HepG2 (cell line): ENCODE results near the gene FKBP8. TPM values are rescaled to one million over a fixed set of nuclear protein-coding genes. Genes with fewer than 3 reads are reported as not detected.

ENCODE experiments used
- BCL6 ChIP-seq: IDR thresholded peaks from 2 replicates; pipeline ENCODE4 v1.6.1; 2016; ENCODE audit warnings: missing genetic modification reagents, missing compliant biosample characterization
- CCAR2 ChIP-seq: fragments of 200-400 bp; formaldehyde crosslinking; optimal IDR thresholded peaks from 2 replicates; pipeline ENCODE3; 2018; ENCODE audit warnings: low read depth, mild to moderate bottlenecking, low read length, moderate library complexity
- FOXK1 ChIP-seq: sonication (generic); formaldehyde crosslinking; IDR thresholded peaks from 2 replicates; pipeline ENCODE4 v1.4.0; 2020; ENCODE audit warnings: low read depth, missing genetic modification reagents, borderline replicate concordance
- KDM4B ChIP-seq: sonication (generic); formaldehyde crosslinking; IDR thresholded peaks from 2 replicates; pipeline ENCODE4 v1.4.0; 2020; ENCODE audit warnings: missing genetic modification reagents
- RAD21 ChIP-seq: fragments of 450-650 bp; formaldehyde crosslinking; IDR thresholded peaks from 2 replicates; pipeline ENCODE4 v1.5.0; 2020; ENCODE audit warnings: mild to moderate bottlenecking
- SIN3A ChIP-seq: IDR thresholded peaks from 2 replicates; pipeline ENCODE4 v1.6.1; 2011; ENCODE audit warnings: low read depth, mild to moderate bottlenecking, control low read depth, low read length, borderline replicate concordance
- SNAPC2 ChIP-seq: sonication (generic); formaldehyde crosslinking; IDR thresholded peaks from 2 replicates; pipeline ENCODE4 v1.8.1; 2022; ENCODE audit warnings: mild to moderate bottlenecking, missing genetic modification reagents
- SOX13 ChIP-seq, 3 experiments: fragments of 450-650 bp in 1 of 3; sonication (generic) in 1 of 3; formaldehyde crosslinking in 1 of 3; IDR thresholded peaks in 2 of 3; conservative IDR thresholded peaks in 1 of 3; 2 replicates each; pipeline versions ENCODE4 v1.5.0 to v1.6.1; 2016 to 2020; ENCODE audit warnings: antibody characterized with exemption in 1 of 3, mild to moderate bottlenecking in 1 of 3, missing compliant biosample characterization in 1 of 3, missing genetic modification reagents in 1 of 3, moderate library complexity in 1 of 3
- SPEN ChIP-seq: sonication (generic); formaldehyde crosslinking; IDR thresholded peaks from 2 replicates; pipeline ENCODE4 v1.5.1; 2020; ENCODE audit warnings: low read depth, mild to moderate bottlenecking, missing genetic modification reagents
- STAG1 ChIP-seq: sonication (generic); formaldehyde crosslinking; IDR thresholded peaks from 2 replicates; pipeline ENCODE4 v1.4.0; 2020; ENCODE audit warnings: missing genetic modification reagents
- THAP7 ChIP-seq: sonication (generic); formaldehyde crosslinking; IDR thresholded peaks from 2 replicates; pipeline ENCODE4 v1.8.1; 2023; ENCODE audit warnings: mild to moderate bottlenecking, missing genetic modification reagents
- TOE1 ChIP-seq: sonication (generic); formaldehyde crosslinking; IDR thresholded peaks from 2 replicates; pipeline ENCODE4 v1.4.0; 2020; ENCODE audit warnings: mild to moderate bottlenecking, missing genetic modification reagents
- TRAFD1 ChIP-seq: sonication (generic); formaldehyde crosslinking; IDR thresholded peaks from 2 replicates; pipeline ENCODE4 v1.5.1; 2020; ENCODE audit warnings: missing genetic modification reagents, mild to moderate bottlenecking, borderline replicate concordance
- ZBTB38 ChIP-seq: sonication (generic); formaldehyde crosslinking; IDR thresholded peaks from 2 replicates; pipeline ENCODE4 v1.5.1; 2020; ENCODE audit warnings: mild to moderate bottlenecking, missing genetic modification reagents
- ZNF780A ChIP-seq: sonication (generic); formaldehyde crosslinking; IDR thresholded peaks from 2 replicates; pipeline ENCODE4 v1.8.0; 2022; ENCODE audit warnings: mild to moderate bottlenecking, missing genetic modification reagents, moderate library complexity
- polyA plus RNA-seq, 8 experiments: library from polyadenylated mRNA; depleted of rRNA in 3 of 8; stranded (reverse) in 7 of 8; unstranded in 1 of 8; fragments of >200 nt; fragmentation: Illumina TruSeq in 4 of 8; extraction: Trizol in 4 of 8; gene quantifications; 2 replicates each; pipeline versions ENCODE4 v1.2.1 to v1.2.3, GENCODE V29; 2011 to 2016; ENCODE audit warnings: low read depth in 4 of 8, missing spikeins in 1 of 8, mixed read lengths in 1 of 8; ENCODE audit not compliant: insufficient read depth in 1 of 8
- total RNA-seq, 5 experiments: library from RNA; depleted of rRNA; stranded (reverse); fragments of >200 nt; fragmentation: Illumina TruSeq; extraction: Trizol; gene quantifications; 2 replicates each; pipeline ENCODE4 v1.2.3, GENCODE V29; 2016; ENCODE audit warnings: low read depth in 1 of 5
- TF ChIP-seq, protein P1 (sequence below): sonication (generic); formaldehyde crosslinking; IDR thresholded peaks from 2 replicates; pipeline ENCODE4 v1.4.0; 2020; ENCODE audit warnings: low read depth, mild to moderate bottlenecking, missing genetic modification reagents
- TF ChIP-seq, protein P2 (sequence below): sonication (generic); formaldehyde crosslinking; IDR thresholded peaks from 2 replicates; pipeline ENCODE4 v1.8.0; 2022; ENCODE audit warnings: mild to moderate bottlenecking, missing genetic modification reagents, borderline replicate concordance
- TF ChIP-seq, protein P3 (sequence below): sonication (generic); formaldehyde crosslinking; IDR thresholded peaks from 2 replicates; pipeline ENCODE4 v1.4.0; 2020; ENCODE audit warnings: missing genetic modification reagents
- TF ChIP-seq, protein P4 (sequence below): IDR thresholded peaks from 2 replicates; pipeline ENCODE4 v1.6.1; 2016

Gene FKBP8
- total and polyA plus RNA-seq, 2 of the 13 experiments (the other 11 are each of a cell fraction or from before 2014, with no cell fraction given) = 81.7 to 93.9 TPM

- TF ChIP-seq THAP7 (CRISPR knock-in tag) (no peak), ZBTB38 (peak; percentile 67), SNAPC2 (CRISPR knock-in tag) (0 out of 2 replicates have a peak, but pooled peaks have one; percentile 26), CCAR2 (no peak), BCL6 (peak; percentile 99), KDM4B (CRISPR knock-in tag) (no peak), SPEN (CRISPR knock-in tag) (peak; percentile 66; the same call in 1 of the 2 replicates), SIN3A (0 out of 2 replicates have a peak, but pooled peaks have one; percentile 67), RAD21 (CRISPR knock-in tag) (peak; percentile 37; the same call in 1 of the 2 replicates), ZNF780A (no peak), TRAFD1 (CRISPR knock-in tag) (no peak), FOXK1 (CRISPR knock-in tag) (peak; percentile 47; the same call in 1 of the 2 replicates), STAG1 (CRISPR knock-in tag) (peak; percentile 47), TOE1 (CRISPR knock-in tag) (no peak), SOX13 (IDR thresholded peaks at IDR 0.05) (0 out of 2 replicates have a peak, but pooled peaks have one; percentile 32), SOX13 (CRISPR knock-in tag; conservative IDR thresholded peaks at IDR 0.05 in 1 of 2, IDR thresholded peaks at IDR 0.05 in 1 of 2) (peak in 1 of 2 experiments; percentile 65; a peak in 1 of 4 replicates)
- TF ChIP-seq, protein P1, sequence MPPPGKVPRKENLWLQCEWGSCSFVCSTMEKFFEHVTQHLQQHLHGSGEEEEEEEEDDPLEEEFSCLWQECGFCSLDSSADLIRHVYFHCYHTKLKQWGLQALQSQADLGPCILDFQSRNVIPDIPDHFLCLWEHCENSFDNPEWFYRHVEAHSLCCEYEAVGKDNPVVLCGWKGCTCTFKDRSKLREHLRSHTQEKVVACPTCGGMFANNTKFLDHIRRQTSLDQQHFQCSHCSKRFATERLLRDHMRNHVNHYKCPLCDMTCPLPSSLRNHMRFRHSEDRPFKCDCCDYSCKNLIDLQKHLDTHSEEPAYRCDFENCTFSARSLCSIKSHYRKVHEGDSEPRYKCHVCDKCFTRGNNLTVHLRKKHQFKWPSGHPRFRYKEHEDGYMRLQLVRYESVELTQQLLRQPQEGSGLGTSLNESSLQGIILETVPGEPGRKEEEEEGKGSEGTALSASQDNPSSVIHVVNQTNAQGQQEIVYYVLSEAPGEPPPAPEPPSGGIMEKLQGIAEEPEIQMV (CRISPR knock-in tag) = peak; percentile 79; the same call in 1 of the 2 replicates
- TF ChIP-seq, protein P2, sequence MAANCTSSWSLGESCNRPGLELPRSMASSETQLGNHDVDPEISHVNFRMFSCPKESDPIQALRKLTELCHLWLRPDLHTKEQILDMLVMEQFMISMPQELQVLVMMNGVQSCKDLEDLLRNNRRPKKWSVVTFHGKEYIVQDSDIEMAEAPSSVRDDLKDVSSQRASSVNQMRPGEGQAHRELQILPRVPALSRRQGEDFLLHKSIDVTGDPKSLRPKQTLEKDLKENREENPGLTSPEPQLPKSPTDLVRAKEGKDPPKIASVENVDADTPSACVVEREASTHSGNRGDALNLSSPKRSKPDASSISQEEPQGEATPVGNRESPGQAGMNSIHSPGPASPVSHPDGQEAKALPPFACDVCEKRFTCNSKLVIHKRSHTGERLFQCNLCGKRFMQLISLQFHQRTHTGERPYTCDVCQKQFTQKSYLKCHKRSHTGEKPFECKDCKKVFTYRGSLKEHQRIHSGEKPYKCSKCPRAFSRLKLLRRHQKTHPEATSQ (CRISPR knock-in tag) = peak; percentile 62; the same call in 1 of the 2 replicates
- TF ChIP-seq, protein P3, sequence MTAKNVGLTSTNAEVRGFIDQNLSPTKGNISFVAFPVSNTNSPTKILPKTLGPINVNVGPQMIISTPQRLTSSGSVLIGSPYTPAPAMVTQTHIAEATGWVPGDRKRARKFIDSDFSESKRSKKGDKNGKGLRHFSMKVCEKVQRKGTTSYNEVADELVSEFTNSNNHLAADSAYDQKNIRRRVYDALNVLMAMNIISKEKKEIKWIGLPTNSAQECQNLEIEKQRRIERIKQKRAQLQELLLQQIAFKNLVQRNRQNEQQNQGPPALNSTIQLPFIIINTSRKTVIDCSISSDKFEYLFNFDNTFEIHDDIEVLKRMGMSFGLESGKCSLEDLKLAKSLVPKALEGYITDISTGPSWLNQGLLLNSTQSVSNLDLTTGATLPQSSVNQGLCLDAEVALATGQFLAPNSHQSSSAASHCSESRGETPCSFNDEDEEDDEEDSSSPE (CRISPR knock-in tag) = peak; percentile 40; the same call in 1 of the 2 replicates
- TF ChIP-seq, protein P4, sequence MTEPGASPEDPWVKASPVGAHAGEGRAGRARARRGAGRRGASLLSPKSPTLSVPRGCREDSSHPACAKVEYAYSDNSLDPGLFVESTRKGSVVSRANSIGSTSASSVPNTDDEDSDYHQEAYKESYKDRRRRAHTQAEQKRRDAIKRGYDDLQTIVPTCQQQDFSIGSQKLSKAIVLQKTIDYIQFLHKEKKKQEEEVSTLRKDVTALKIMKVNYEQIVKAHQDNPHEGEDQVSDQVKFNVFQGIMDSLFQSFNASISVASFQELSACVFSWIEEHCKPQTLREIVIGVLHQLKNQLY = peak; percentile 59; the same call in 1 of the 2 replicates
Measured at GRCh38 chr19:18519962-18520847, 23.2 kb downstream of the FKBP8 start (continued).
